Fibroblast of pulmonary artery (primary cell): ENCODE data around the gene ZNF593.

Experiments
- DNase-seq: peaks from one replicate; pipeline ENCODE4 v3.0.0-alpha.2; 2010; ENCODE audit warnings: low read depth
- H3K4me3 ChIP-seq: replicated peaks from 2 replicates; pipeline ENCODE4 v1.5.1; 2011; ENCODE audit warnings: low read depth, mild to moderate bottlenecking, control low read depth, low read length, moderate library complexity
- CTCF ChIP-seq: IDR thresholded peaks from 2 replicates; pipeline ENCODE4 v1.5.1; 2011; ENCODE audit warnings: mild to moderate bottlenecking, control low read depth, low read length, inconsistent platforms; ENCODE audit errors: missing control alignments

The ZNF593 gene

DNA sequence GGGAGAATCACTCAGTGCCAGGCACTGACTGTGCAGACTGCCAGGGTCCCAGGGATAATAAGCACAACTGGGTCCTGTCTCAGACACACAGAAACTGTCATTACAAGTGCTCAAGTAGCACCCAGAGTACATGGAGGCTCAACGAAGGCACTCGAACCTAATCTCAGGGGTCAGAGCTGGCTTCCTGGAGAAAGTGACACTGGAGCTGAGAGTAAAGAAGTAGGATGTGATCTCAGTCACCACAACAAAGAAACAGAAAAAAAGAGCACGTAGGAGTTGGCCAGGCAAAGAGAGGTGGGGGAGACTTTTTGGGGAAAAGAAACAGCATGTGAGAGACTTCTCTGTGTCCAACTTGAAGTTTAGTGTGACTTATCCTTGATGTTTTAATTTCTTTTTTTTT lies 22.0 kb downstream of the ZNF593 start:
- no peak for TF ChIP-seq CTCF
- no peak for DNase-seq

DNA sequence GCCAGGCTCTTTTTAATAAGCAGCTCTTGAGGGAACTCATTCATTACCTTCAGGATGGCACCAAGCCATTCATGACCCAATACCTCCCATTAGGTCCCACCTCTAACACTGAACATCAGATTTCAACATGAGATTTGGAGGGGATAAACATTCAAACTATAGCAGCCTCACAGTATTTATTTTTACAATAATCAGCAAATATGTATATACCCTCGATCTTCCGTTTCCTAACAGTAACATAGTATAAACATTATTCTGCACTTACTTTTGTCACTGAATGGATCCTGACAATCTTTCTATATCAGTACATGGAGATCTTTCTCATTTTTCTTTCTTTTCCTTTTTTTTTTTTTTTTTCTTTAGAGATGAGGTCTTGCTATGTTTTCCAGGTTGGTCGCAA lies 26.1 kb downstream of the ZNF593 start:
- no peak for DNase-seq
- no peak for TF ChIP-seq CTCF
- H3K4me3 ChIP-seq = no peak overlapping the region

More for the DNA sequence above, 22.0 kb downstream of the ZNF593 start:
- H3K4me3 ChIP-seq = no peak overlapping the region

GRCh38 chr1:26197301-26197700 lies 27.6 kb downstream of the ZNF593 start:
- no peak for TF ChIP-seq CTCF

DNA sequence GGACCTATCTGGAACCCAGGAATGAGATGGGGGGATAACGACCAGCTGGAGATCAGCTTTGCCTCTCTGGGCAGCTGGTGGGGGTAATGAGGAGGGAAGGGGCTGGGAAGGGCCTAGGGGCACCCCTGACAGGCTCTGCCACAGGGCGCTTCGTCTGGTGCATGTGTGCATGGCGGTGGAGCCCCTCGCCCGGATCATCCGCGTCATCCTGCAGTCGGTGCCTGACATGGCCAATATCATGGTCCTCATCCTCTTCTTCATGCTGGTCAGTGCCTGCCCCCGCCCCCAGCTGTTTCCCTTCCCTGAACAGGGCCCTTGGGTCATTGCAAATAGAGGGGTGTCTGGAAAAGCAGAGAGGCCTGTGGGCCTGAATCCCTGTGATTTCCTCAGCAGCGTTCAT lies 28.1 kb downstream of the ZNF593 start:
- DNase-seq = no peak
- H3K4me3 ChIP-seq = no peak overlapping the region
- TF ChIP-seq CTCF = no peak

More at GRCh38 chr1:26197301-26197700, 27.6 kb downstream of the ZNF593 start:
- no peak overlapping the region for H3K4me3 ChIP-seq
- DNase-seq = no peak

DNA sequence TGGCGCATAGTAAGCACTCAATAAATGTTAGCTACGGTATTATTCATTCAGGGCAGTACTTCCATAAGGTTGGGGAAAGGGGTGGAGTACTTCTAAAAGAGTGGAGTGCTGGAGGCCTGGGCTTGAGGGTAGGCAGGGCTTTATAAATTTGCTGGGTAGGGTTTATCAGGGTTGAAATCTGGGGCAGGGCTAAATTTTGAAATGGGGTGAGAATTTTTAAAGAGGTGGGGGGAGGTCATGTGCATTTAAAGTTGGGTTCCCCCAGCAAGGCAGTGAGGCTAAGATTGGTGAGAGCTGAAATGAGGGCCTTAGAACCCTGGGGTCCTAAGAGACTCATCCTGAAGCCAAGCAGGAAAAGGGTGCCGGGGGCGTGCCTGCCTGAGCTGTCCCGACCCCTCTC lies 30.7 kb downstream of the ZNF593 start:
- DNase-seq = no peak
- TF ChIP-seq CTCF = no peak
- H3K4me3 ChIP-seq = no peak overlapping the region

GRCh38 chr1:26203642-26204318 lies 34.1 kb downstream of the ZNF593 start:
- no peak overlapping the region for H3K4me3 ChIP-seq
- TF ChIP-seq CTCF = no peak
- DNase-seq = no peak

GRCh38 chr1:26210147-26210870 lies 40.6 kb downstream of the ZNF593 start:
- no peak for TF ChIP-seq CTCF
- no peak overlapping the region for H3K4me3 ChIP-seq
- DNase-seq = no peak
